Kidney tubule cell (primary cell): ENCODE results near the gene COX10.
"Not testable (repeated sequence)": the region's sequence is repeated elsewhere in the genome, so short reads cannot be mapped to it uniquely, and the experiment has no call there.

Source experiments
- DNase-seq: peaks from one replicate; pipeline ENCODE4 v3.0.0-alpha.2; 2018; ENCODE audit warnings: low spot score

Gene COX10

GRCh38 chr17:14177801-14178200, 108.5 kb downstream of the COX10 start:
- not testable (repeated sequence) for DNase-seq

DNA sequence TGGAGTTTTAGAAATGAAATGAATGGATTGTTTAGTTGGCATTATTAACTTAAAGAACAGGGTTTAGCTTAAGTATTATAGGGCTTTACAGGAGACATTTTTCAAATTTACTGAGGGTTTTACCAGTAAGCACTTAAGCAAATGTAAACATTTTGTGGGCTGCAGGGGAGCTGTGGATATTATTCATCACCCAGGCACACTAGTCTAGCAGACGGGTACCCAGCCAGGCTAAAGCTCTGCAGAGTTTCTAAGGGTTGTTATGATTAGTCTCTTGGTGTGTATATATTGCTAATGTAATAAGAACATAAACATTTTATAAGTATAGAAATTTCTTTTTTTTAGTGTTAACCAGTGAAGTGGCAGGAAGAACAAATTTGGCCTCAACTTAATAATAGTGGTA, 110.6 kb downstream of the COX10 start:
- DNase-seq = not testable (repeated sequence)

- not testable (repeated sequence) for DNase-seq
Measured at GRCh38 chr17:14182084-14182483, 112.8 kb downstream of the COX10 start.

- DNase-seq = not testable (repeated sequence)
Measured at GRCh38 chr17:14184536-14184935, 115.2 kb downstream of the COX10 start.

DNA sequence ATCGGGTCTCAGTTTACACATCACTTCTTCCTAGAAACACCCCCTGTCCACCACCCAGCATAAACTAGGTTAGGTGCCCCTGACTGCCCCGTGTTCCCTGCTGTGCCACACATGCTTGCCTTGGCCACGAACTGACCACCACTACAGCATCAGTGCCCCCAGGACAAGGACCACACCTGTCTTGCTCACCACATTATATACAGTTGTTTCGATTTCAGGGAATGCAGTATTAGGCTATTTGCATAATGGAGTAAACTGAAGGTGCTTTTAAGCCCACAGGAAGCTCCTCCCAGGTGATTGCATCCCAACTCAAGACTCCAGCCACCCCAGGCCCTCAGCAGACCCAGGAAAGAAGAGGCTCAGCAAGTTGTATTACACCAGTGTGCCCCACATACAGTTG, 117.1 kb downstream of the COX10 start:
- DNase-seq = not testable (repeated sequence)

DNA sequence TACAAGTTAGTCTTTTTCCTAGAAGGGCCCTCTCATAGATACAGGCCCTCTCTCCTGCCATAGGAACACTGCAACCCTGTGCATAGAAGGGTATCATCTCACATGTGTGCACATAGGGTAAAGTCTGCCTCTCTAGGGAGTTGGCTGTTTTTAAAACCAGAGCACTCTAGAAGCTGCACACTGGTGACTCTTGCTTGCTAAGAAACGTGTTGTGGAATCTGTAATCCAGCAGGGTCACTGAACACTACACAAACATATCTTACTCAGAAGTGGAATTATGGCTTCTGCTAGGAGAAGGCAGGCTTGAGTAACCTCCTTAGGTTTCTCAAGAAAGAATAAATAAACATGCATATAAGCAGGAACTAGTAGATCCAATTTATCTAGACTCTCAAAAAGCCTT, 121.5 kb downstream of the COX10 start:
- DNase-seq = not testable (repeated sequence)

DNA sequence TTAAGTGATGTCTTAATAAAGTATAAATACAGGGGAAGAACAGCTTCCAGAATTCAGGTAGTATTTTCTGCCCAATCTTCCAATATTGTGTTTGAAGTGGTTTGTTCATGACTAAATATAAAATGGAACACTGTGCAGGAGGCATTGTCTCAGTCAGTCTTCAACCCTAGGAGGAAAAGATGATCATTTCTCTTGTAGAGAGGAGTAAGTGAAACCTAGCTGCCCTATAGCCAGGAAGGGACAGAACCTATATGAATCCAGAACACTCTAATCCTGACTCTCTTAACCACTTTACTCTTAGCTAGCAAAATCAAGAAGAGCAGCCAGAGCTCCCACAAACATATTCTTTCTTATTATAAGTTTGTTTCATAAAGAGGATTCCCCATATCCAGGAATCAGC, 122.2 kb downstream of the COX10 start:
- not testable (repeated sequence) for DNase-seq

DNA sequence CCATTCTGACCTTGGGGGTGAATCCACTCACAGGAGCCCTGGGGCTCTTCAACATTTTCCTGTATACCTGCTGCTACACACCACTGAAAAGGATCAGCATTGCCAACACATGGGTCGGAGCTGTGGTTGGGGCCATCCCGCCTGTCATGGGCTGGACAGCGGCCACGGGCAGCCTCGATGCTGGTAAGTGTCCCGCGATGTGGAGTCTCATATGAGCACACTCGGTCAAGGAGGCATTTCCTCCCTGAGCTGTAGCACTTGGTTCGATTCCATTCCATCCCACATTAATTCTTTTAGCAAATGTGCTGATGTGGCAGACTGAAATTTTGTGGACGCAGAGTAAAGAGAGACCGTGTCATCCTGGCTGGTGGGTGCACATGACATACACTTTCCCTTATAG, 122.7 kb downstream of the COX10 start:
- DNase-seq = not testable (repeated sequence)

DNA sequence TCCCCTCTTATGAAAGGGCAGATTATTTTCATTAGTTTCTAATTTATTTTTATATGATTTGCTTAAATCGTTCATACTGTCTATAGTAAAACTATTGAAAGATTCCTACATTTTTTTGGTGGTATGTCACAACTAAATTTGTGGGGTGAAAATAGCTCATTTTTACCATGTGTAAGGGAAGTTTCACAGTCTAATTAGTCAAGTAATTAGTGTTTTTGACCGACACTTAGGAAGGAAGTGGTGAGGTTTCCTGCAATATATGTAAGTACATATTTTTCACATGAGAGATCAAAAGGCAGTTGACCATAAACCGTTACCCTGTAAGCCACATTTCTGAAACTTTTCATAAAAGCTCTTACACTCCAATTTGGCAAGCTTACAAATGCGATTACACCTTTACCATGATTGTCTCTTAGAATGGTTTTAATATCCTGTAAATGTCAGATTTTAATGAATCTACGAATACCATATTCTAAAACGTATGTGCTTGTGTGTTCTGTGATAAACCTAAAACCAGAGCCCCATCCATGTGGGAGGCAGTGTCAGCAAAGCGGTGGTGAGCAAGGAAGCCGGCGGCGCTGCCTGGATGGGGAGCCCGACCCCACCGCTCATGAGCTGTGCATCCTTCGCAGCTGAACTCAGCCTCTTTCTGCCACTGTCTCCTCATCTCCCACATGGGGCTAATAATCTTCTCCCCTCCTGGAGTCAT, 123.5 kb downstream of the COX10 start:
- DNase-seq = not testable (repeated sequence)

- DNase-seq = no peak
Measured at GRCh38 chr17:14196377-14196997, 127.2 kb downstream of the COX10 start.

- DNase-seq = no peak
Measured at GRCh38 chr17:14197057-14197456, 127.8 kb downstream of the COX10 start.

GRCh38 chr17:14197586-14197985, 128.3 kb downstream of the COX10 start:
- no peak for DNase-seq

- no peak for DNase-seq
Measured at GRCh38 chr17:14198013-14198412, 128.7 kb downstream of the COX10 start.

DNA sequence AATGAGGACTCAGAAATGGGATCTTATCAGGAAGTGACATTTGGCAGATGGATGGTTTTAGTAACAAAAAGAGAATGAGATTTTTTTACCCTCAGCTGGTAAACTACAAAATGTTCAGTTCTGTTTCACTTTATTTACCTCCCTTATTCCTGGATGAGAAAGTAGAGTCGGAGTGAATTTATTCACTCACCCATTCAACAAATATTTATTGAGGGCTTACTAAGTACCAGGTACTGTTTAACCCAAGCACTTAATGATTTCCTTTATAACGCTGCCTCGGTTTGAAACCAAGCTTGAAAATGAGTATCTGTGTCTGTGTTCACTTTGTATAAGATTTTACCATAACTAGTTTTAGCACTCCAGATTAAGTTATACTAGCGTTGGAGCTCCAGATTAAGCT, 129.3 kb downstream of the COX10 start:
- no peak for DNase-seq

GRCh38 chr17:14199601-14200000, 130.3 kb downstream of the COX10 start:
- DNase-seq = no peak

DNA sequence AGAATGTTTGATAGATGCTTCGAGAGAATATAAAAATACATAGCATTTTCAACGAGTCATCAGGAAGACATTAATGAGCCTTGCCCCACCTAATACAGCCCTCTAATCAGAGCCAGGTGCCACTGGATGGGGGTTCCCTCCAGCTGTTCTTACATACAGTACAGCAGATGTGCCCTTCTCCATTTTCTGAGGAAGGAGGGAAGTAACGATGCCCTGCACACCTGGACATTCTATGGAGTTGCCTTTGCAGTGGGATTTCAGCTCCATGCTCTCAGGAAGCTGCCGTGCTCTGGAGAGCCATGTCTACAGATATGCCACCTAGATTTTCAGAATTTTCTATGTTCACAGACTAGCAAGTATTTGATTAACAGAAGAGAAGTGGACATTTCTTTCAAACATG, 131.1 kb downstream of the COX10 start:
- no peak for DNase-seq

DNA sequence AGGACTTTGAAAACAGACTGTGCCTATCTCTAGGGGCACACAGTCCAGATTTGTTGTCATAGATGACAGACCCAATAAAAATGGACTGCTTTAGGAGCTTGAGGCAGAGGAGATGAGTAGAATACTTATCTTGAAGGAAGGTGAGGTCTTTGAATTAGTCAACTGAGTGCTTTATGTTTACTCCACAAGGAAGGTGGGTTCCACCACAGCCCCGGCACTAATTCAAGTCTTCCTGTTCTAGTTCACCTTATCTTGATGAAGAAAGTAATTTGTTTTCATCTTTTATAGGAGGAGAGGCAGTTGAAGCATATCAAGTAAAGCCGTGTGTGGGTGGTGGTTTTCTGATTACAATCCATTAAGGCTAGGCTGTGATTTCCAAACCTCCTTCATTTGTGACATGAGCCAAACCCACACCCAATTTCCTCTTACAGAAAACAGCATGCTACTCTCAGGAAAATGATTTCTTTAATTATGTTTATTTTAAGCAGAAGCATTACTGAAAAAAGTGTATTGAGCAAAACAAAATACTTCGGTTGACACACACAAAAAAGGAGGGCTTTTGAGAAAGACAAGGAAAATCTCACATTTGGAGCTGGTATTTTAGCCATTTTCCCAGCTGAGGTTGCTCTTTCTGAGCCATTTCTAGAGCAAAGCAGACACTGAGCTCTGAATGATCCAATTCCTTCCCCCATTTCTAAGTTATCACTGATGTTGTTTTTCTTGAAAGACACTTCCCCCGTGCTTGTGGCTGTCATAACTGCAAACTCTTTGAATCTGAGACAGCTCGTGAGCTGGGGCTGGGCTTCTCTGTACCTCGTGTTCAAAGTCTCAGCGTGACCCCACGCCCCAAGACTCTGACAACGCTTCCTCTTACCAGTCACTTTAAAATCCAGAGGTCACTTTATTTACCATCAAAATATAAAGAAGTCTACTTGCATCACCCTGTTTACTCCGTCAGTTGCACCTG, 132.0 kb downstream of the COX10 start:
- DNase-seq = no peak

- DNase-seq = no peak
Measured at GRCh38 chr17:14201988-14202380, 132.7 kb downstream of the COX10 start.

GRCh38 chr17:14202388-14203166, 133.3 kb downstream of the COX10 start:
- DNase-seq = no peak

DNA sequence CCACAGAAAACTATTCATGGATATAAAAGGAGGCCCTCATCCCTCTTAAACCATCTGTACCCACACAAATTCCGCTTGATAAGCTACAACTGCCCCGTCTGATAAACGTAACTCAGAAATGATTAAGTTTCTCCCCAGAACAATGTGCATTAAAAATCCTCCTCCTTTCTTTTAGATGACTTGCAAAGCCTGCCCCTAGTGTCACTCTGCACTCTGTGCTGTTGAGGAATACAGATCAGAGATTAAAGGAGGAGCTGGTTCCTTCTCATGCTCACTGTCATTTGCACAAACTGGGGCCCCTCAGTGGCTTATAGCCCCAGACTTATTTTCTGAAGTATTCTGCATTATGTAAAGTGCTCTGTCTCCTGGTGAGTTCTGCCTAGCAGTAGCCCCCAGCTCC, 134.1 kb downstream of the COX10 start:
- no peak for DNase-seq

GRCh38 chr17:14204084-14204483, 134.8 kb downstream of the COX10 start:
- no peak for DNase-seq

GRCh38 chr17:14204546-14204945, 135.2 kb downstream of the COX10 start:
- no peak for DNase-seq
